Measurements from ENCODE around the gene ALG9. TPM values are rescaled to one million over a fixed set of nuclear protein-coding genes. Genes with fewer than 3 reads are reported as not detected.

ALG9 gene
- total RNA-seq, 5 donors from 2014 or later (not counting 1 experiment from before 2014, with no cell fraction given) = 20.0 to 25.6 (median 24.0) TPM

GRCh38 chr11:111761036-111761435, 110.3 kb downstream of the ALG9 start:
- peaks cover 32 to 36% (median 33%) of the 10 kb centered on the region in 3 donors for H3K4me1 Mint-ChIP-seq
- H3K36me3 Mint-ChIP-seq = peaks cover 52% of the 10 kb centered on the region
- H3K27me3 Mint-ChIP-seq = no peaks in the 10 kb centered on the region
- H3K9me3 ChIP-seq = no peaks in the 10 kb centered on the region
- CTCF ChIA-PET = interaction anchor here in 1 of 2 donors (0.8 kb wide), 1 partner anchor 100 kb away, joined by 3 read pairs; no protein-coding TSS in a partner anchor
- ATAC-seq (replicated peaks in 1 of 4) (no peak), DNase-seq (no peak)
- no CpG with 5 or more reads among the region's 4 CpGs for WGBS (ENCODE audit: insufficient coverage)
- peaks cover 8 to 65% of the 10 kb centered on the region in 2 donors for H3K36me3 ChIP-seq (ENCODE audit: control insufficient read depth in 2 of 2, extremely low read depth in 1 of 2, insufficient read depth in 1 of 2, low read length in 1 of 2)
- peaks cover 6 to 7% of the 10 kb centered on the region in 2 experiments for H3K4me1 ChIP-seq (ENCODE audit: control insufficient read depth in 1 of 2, extremely low read depth in 1 of 2, insufficient read depth in 2 of 2, low read length in 2 of 2)
- H3K27ac ChIP-seq (ENCODE audit: low read length) = no peak overlapping the region
- no peak overlapping the region for H3K27ac Mint-ChIP-seq
- no peak overlapping the region for H3K4me3 ChIP-seq (ENCODE audit: control insufficient read depth in 1 of 2, extremely low read depth in 1 of 2, low read length in 1 of 2)
- H3K9me3 Mint-ChIP-seq = no peaks in the 10 kb centered on the region
- POLR2A ChIA-PET = interaction anchor here in 1 of 2 donors (0.6 kb wide), 1 partner anchor 151 kb away, joined by 5 read pairs; no protein-coding TSS in a partner anchor
- H3K4me3 Mint-ChIP-seq = no peak overlapping the region
- H3K27me3 ChIP-seq (replicated peaks in 1 of 2; ENCODE audit: control insufficient read depth in 2 of 2, extremely low read depth in 1 of 2, insufficient read depth in 2 of 2, low read length in 1 of 2) = no peaks in the 10 kb centered on the region

- Mint-ChIP-seq H3K9me3 (no peaks in the 10 kb centered on the region), H3K4me3 (no peak overlapping the region), H3K27me3 (no peaks in the 10 kb centered on the region), H3K4me1 (peaks cover 26 to 30% (median 28%) of the 10 kb centered on the region in 3 donors), H3K27ac (no peak overlapping the region), H3K36me3 (peaks cover 52% of the 10 kb centered on the region)
- Histone ChIP-seq H3K4me1 (ENCODE audit: control insufficient read depth in 1 of 2, extremely low read depth in 1 of 2, insufficient read depth in 2 of 2, low read length in 2 of 2) (peaks cover 4 to 6% of the 10 kb centered on the region in 2 experiments), H3K9me3 (no peaks in the 10 kb centered on the region), H3K27me3 (replicated peaks in 1 of 2; ENCODE audit: control insufficient read depth in 2 of 2, extremely low read depth in 1 of 2, insufficient read depth in 2 of 2, low read length in 1 of 2) (no peaks in the 10 kb centered on the region), H3K36me3 (ENCODE audit: control insufficient read depth in 2 of 2, extremely low read depth in 1 of 2, insufficient read depth in 1 of 2, low read length in 1 of 2) (peaks cover 13 to 71% of the 10 kb centered on the region in 2 donors), H3K27ac (ENCODE audit: low read length) (no peak overlapping the region), H3K4me3 (ENCODE audit: control insufficient read depth in 1 of 2, extremely low read depth in 1 of 2, low read length in 1 of 2) (no peak overlapping the region)
- no peak for ATAC-seq (replicated peaks in 1 of 4)
- no peak for DNase-seq
- ChIA-PET CTCF (interaction anchor here (1.0 to 1.1 kb wide), 2 partner anchors 11 to 155 kb away, joined by 3 to 4 read pairs; no protein-coding TSS in a partner anchor), POLR2A (interaction anchor here (0.5 to 0.6 kb wide), 2 partner anchors 142 to 1750 kb away, joined by 3 read pairs; no protein-coding TSS in a partner anchor)
- 91% methylated on average over 3 of the region's 5 CpGs for WGBS (ENCODE audit: insufficient coverage)
These were observed 111.5 kb downstream of the ALG9 start for GRCh38 chr11:111759778-111760407.

- no peaks in the 10 kb centered on the region for H3K27me3 ChIP-seq (replicated peaks in 1 of 2; ENCODE audit: control insufficient read depth in 2 of 2, extremely low read depth in 1 of 2, insufficient read depth in 2 of 2, low read length in 1 of 2)
- H3K27ac ChIP-seq (ENCODE audit: low read length) = no peak overlapping the region
- H3K4me1 ChIP-seq (ENCODE audit: control insufficient read depth in 1 of 2, extremely low read depth in 1 of 2, insufficient read depth in 2 of 2, low read length in 2 of 2) = peaks cover 0 to 3% of the 10 kb centered on the region in 2 experiments
- Mint-ChIP-seq H3K4me1 (peaks cover 20 to 24% (median 23%) of the 10 kb centered on the region in 3 donors), H3K36me3 (peaks cover 52% of the 10 kb centered on the region), H3K9me3 (no peaks in the 10 kb centered on the region), H3K27ac (no peak overlapping the region), H3K27me3 (no peaks in the 10 kb centered on the region), H3K4me3 (no peak overlapping the region)
- peaks cover 13 to 75% of the 10 kb centered on the region in 2 donors for H3K36me3 ChIP-seq (ENCODE audit: control insufficient read depth in 2 of 2, extremely low read depth in 1 of 2, insufficient read depth in 1 of 2, low read length in 1 of 2)
- POLR2A ChIA-PET = no interaction called here
- DNase-seq (no peak), ATAC-seq (replicated peaks in 1 of 4) (no peak)
- CTCF ChIA-PET = interaction anchor here (1.0 to 1.1 kb wide), 2 partner anchors 11 to 155 kb away, joined by 3 to 4 read pairs; no protein-coding TSS in a partner anchor
- H3K4me3 ChIP-seq (ENCODE audit: control insufficient read depth in 1 of 2, extremely low read depth in 1 of 2, low read length in 1 of 2) = no peak overlapping the region
- no peaks in the 10 kb centered on the region for H3K9me3 ChIP-seq
These were observed 112.0 kb downstream of the ALG9 start for GRCh38 chr11:111759376-111759775.

DNA sequence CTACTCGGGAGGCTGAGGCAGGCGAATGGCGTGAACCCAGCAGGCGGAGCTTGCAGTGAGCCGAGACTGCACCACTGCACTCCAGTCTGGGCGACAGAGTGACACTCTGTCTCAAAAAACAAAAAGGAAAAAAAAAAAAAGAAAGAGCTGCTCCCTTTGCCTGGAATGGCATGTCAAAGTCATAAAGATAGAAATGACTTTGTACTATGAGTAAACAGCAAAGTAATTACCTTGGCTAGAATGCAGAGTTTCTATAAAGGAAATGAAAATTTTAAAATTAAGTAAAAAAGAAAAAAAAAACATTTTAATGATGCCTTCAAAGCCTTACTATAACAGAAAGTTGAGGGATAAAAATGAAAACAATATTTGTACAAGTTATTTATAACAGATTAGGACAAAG, 115.3 kb downstream of the ALG9 start:
- ChIA-PET POLR2A (interaction anchor here (0.6 to 0.9 kb wide), 2 partner anchors 9 to 1647 kb away, joined by 3 to 4 read pairs; no protein-coding TSS in a partner anchor), CTCF (interaction anchor here (0.6 to 0.8 kb wide), 3 partner anchors 23 to 151 kb away, joined by 3 to 5 read pairs (median 3); no protein-coding TSS in a partner anchor)
- Histone ChIP-seq H3K27ac (ENCODE audit: low read length) (no peak overlapping the region), H3K9me3 (no peaks in the 10 kb centered on the region), H3K4me3 (ENCODE audit: control insufficient read depth in 1 of 2, extremely low read depth in 1 of 2, low read length in 1 of 2) (no peak overlapping the region), H3K4me1 (ENCODE audit: control insufficient read depth in 1 of 2, extremely low read depth in 1 of 2, insufficient read depth in 2 of 2, low read length in 2 of 2) (no peaks in the 10 kb centered on the region), H3K27me3 (replicated peaks in 1 of 2; ENCODE audit: control insufficient read depth in 2 of 2, extremely low read depth in 1 of 2, insufficient read depth in 2 of 2, low read length in 1 of 2) (no peaks in the 10 kb centered on the region), H3K36me3 (ENCODE audit: control insufficient read depth in 2 of 2, extremely low read depth in 1 of 2, insufficient read depth in 1 of 2, low read length in 1 of 2) (peaks cover 12 to 79% of the 10 kb centered on the region in 2 donors)
- no peak overlapping the region for H3K4me3 Mint-ChIP-seq
- no peaks in the 10 kb centered on the region for H3K9me3 Mint-ChIP-seq
- ATAC-seq (replicated peaks in 1 of 4) = no peak
- 91% methylated on average over 5 of the region's 6 CpGs for WGBS (ENCODE audit: insufficient coverage)
- no peak for DNase-seq
- H3K36me3 Mint-ChIP-seq = peaks cover 48% of the 10 kb centered on the region
- peaks cover 0 to 5% (median 1%) of the 10 kb centered on the region in 3 donors for H3K4me1 Mint-ChIP-seq
- H3K27ac Mint-ChIP-seq = no peak overlapping the region
- H3K27me3 Mint-ChIP-seq = no peaks in the 10 kb centered on the region

DNA sequence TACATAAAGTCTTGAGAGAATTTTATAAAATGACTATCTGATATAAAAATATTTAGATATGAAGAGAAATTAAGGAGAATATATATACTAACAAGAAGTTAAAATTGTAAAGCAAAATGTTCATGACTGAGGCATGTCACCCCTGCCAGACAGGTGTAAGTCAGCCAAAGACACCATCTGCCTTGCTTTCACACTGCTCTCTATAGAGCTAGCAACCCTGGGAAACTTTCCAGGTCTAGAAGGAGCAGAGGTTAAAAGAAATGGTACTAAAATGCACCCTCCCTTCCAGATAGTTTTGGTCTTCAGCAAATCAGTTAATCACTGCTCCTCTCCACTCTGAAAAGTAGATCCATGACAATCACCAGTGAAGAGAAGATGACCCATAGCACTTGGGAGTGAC, 121.7 kb downstream of the ALG9 start:
- Histone ChIP-seq H3K36me3 (ENCODE audit: control insufficient read depth in 2 of 2, extremely low read depth in 1 of 2, insufficient read depth in 1 of 2, low read length in 1 of 2) (peaks cover 10 to 82% of the 10 kb centered on the region in 2 donors), H3K27ac (ENCODE audit: low read length) (no peak overlapping the region), H3K4me1 (ENCODE audit: control insufficient read depth in 1 of 2, extremely low read depth in 1 of 2, insufficient read depth in 2 of 2, low read length in 2 of 2) (no peaks in the 10 kb centered on the region), H3K9me3 (no peaks in the 10 kb centered on the region), H3K4me3 (ENCODE audit: control insufficient read depth in 1 of 2, extremely low read depth in 1 of 2, low read length in 1 of 2) (no peak overlapping the region), H3K27me3 (replicated peaks in 1 of 2; ENCODE audit: control insufficient read depth in 2 of 2, extremely low read depth in 1 of 2, insufficient read depth in 2 of 2, low read length in 1 of 2) (no peaks in the 10 kb centered on the region)
- H3K4me3 Mint-ChIP-seq = no peak overlapping the region
- ChIA-PET CTCF (interaction anchor here in 1 of 2 donors (0.6 kb wide), 1 partner anchor 19 kb away, joined by 3 read pairs; no protein-coding TSS in a partner anchor), POLR2A (interaction anchor here in 1 of 2 donors (0.7 kb wide), 1 partner anchor 38 kb away, joined by 3 read pairs; no protein-coding TSS in a partner anchor)
- ATAC-seq (replicated peaks in 1 of 4) = no peak
- no peaks in the 10 kb centered on the region for H3K9me3 Mint-ChIP-seq
- DNase-seq = no peak
- H3K36me3 Mint-ChIP-seq = peaks cover 64% of the 10 kb centered on the region
- H3K27me3 Mint-ChIP-seq = no peaks in the 10 kb centered on the region
- H3K4me1 Mint-ChIP-seq = no peaks in the 10 kb centered on the region
- H3K27ac Mint-ChIP-seq = no peak overlapping the region

GRCh38 chr11:111748035-111748804, 123.2 kb downstream of the ALG9 start:
- DNase-seq = no peak
- no peak overlapping the region for H3K4me3 Mint-ChIP-seq
- CTCF ChIA-PET = no interaction called here
- H3K27me3 Mint-ChIP-seq = no peaks in the 10 kb centered on the region
- no peak for ATAC-seq (replicated peaks in 1 of 4)
- 88% methylated on average over 5 of the region's 7 CpGs for WGBS (ENCODE audit: insufficient coverage)
- H3K4me1 Mint-ChIP-seq = no peaks in the 10 kb centered on the region
- no peak overlapping the region for H3K27ac Mint-ChIP-seq
- Histone ChIP-seq H3K27me3 (replicated peaks in 1 of 2; ENCODE audit: control insufficient read depth in 2 of 2, extremely low read depth in 1 of 2, insufficient read depth in 2 of 2, low read length in 1 of 2) (no peaks in the 10 kb centered on the region), H3K4me1 (ENCODE audit: control insufficient read depth in 1 of 2, extremely low read depth in 1 of 2, insufficient read depth in 2 of 2, low read length in 2 of 2) (no peaks in the 10 kb centered on the region), H3K4me3 (ENCODE audit: control insufficient read depth in 1 of 2, extremely low read depth in 1 of 2, low read length in 1 of 2) (no peak overlapping the region), H3K36me3 (ENCODE audit: control insufficient read depth in 2 of 2, extremely low read depth in 1 of 2, insufficient read depth in 1 of 2, low read length in 1 of 2) (peaks cover 17 to 83% of the 10 kb centered on the region in 2 donors), H3K9me3 (no peaks in the 10 kb centered on the region), H3K27ac (ENCODE audit: low read length) (no peak overlapping the region)
- no peaks in the 10 kb centered on the region for H3K9me3 Mint-ChIP-seq
- POLR2A ChIA-PET = no interaction called here
- peaks cover 67% of the 10 kb centered on the region for H3K36me3 Mint-ChIP-seq
